Measurements from ENCODE around the gene CYP26A1. TPM values are rescaled to one million over a fixed set of nuclear protein-coding genes. Genes with fewer than 3 reads are reported as not detected.

The CYP26A1 gene
- total RNA-seq, 1 donor from 2014 or later, result not detected

- no peak for FAIRE-seq
- Histone ChIP-seq H3K27me3 (ENCODE audit: control insufficient read depth, insufficient read depth, low read length) (no peaks in the 10 kb centered on the region), H3K36me3 (ENCODE audit: control insufficient read depth, insufficient read depth, low read length) (no peaks in the 10 kb centered on the region), H3K4me3 (ENCODE audit: low read depth, low read length) (no peak overlapping the region)
- no peak for TF ChIP-seq CTCF (IDR thresholded peaks at IDR 0.05; ENCODE audit: insufficient read depth, low read length, severe bottlenecking)
- no peak for DNase-seq (ENCODE audit: low read depth)
Measured at GRCh38 chr10:93032105-93032808, 41.4 kb upstream of the CYP26A1 start.

GRCh38 chr10:93032809-93033137, 40.9 kb upstream of the CYP26A1 start:
- no peak for DNase-seq (ENCODE audit: low read depth)
- no peaks in the 10 kb centered on the region for H3K36me3 ChIP-seq (ENCODE audit: control insufficient read depth, insufficient read depth, low read length)
- H3K27me3 ChIP-seq (ENCODE audit: control insufficient read depth, insufficient read depth, low read length), result no peaks in the 10 kb centered on the region
- FAIRE-seq, result no peak
- TF ChIP-seq CTCF (IDR thresholded peaks at IDR 0.05; ENCODE audit: insufficient read depth, low read length, severe bottlenecking), result no peak
- no peak overlapping the region for H3K4me3 ChIP-seq (ENCODE audit: low read depth, low read length)

GRCh38 chr10:93034426-93034825, 39.3 kb upstream of the CYP26A1 start:
- Histone ChIP-seq H3K27me3 (ENCODE audit: control insufficient read depth, insufficient read depth, low read length) (no peaks in the 10 kb centered on the region), H3K36me3 (ENCODE audit: control insufficient read depth, insufficient read depth, low read length) (no peaks in the 10 kb centered on the region), H3K4me3 (ENCODE audit: low read depth, low read length) (no peak overlapping the region)
- DNase-seq (ENCODE audit: low read depth) (no peak), FAIRE-seq (no peak)
- TF ChIP-seq CTCF (IDR thresholded peaks at IDR 0.05; ENCODE audit: insufficient read depth, low read length, severe bottlenecking), result no peak

GRCh38 chr10:93039110-93039509, 34.6 kb upstream of the CYP26A1 start:
- H3K36me3 ChIP-seq (ENCODE audit: control insufficient read depth, insufficient read depth, low read length), result no peaks in the 10 kb centered on the region
- no peak for DNase-seq (ENCODE audit: low read depth)
- no peak overlapping the region for H3K4me3 ChIP-seq (ENCODE audit: low read depth, low read length)
- H3K27me3 ChIP-seq (ENCODE audit: control insufficient read depth, insufficient read depth, low read length), result no peaks in the 10 kb centered on the region
- no peak for FAIRE-seq
- no peak for TF ChIP-seq CTCF (IDR thresholded peaks at IDR 0.05; ENCODE audit: insufficient read depth, low read length, severe bottlenecking)

- no peaks in the 10 kb centered on the region for H3K36me3 ChIP-seq (ENCODE audit: control insufficient read depth, insufficient read depth, low read length)
- FAIRE-seq (no peak), DNase-seq (ENCODE audit: low read depth) (peak; percentile 42)
- H3K27me3 ChIP-seq (ENCODE audit: control insufficient read depth, insufficient read depth, low read length), result no peaks in the 10 kb centered on the region
- peak; percentile 60 for TF ChIP-seq CTCF (IDR thresholded peaks at IDR 0.05; ENCODE audit: insufficient read depth, low read length, severe bottlenecking)
- no peak overlapping the region for H3K4me3 ChIP-seq (ENCODE audit: low read depth, low read length)
Measured at GRCh38 chr10:93039721-93040120, 34.0 kb upstream of the CYP26A1 start.

- Histone ChIP-seq H3K27me3 (ENCODE audit: control insufficient read depth, insufficient read depth, low read length) (no peaks in the 10 kb centered on the region), H3K4me3 (ENCODE audit: low read depth, low read length) (no peak overlapping the region), H3K36me3 (ENCODE audit: control insufficient read depth, insufficient read depth, low read length) (no peaks in the 10 kb centered on the region)
- FAIRE-seq (no peak), DNase-seq (ENCODE audit: low read depth) (no peak)
- TF ChIP-seq CTCF (IDR thresholded peaks at IDR 0.05; ENCODE audit: insufficient read depth, low read length, severe bottlenecking), result no peak
Measured at GRCh38 chr10:93054486-93054885, 19.2 kb upstream of the CYP26A1 start.

Measured in bronchial epithelial cell (primary cell).